ENCODE measurements around the gene CUL9.
A peak's percentile ranks its signal among the peaks of the same experiment; 100 is the strongest.

DNA sequence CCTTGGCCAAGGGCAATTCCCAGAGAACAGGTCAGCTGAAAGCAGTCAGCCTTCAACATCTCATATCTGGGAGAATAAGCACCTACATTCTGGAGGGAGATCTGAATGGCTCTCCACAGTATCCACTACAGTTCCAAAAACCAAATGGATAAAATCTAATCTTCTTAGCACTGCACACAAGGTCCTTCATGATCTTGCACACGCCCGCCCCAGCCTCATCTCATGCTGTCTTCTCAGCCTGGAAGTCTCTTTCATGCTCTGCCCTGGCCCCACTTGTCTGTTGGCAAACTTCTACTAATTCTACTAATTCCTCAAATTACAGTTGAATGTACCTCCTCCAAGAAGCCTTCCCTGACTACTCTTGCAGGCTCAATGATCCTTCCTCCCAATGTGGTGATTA, 59.5 kb downstream of the CUL9 start:
- no peak for TF ChIP-seq POLR2A (IDR thresholded peaks at IDR 0.05; ENCODE audit: low read length)
- TF ChIP-seq GATA1 (IDR thresholded peaks at IDR 0.05; ENCODE audit: low read depth, low read length): peak; percentile 22

All from erythroblast (primary cell).